GM19372 (cell line): ENCODE measurements around the gene NAP1L5.

Experiments
- ATAC-seq: cut with Tn5 transposase; IDR thresholded peaks from one replicate; pipeline ENCODE4 v1.9.1; 2021; ENCODE audit warnings: mild to moderate bottlenecking, low read depth, moderate library complexity; ENCODE audit not compliant: unreplicated experiment

NAP1L5 gene

GRCh38 chr4:88673886-88674285 lies 23.7 kb downstream of the NAP1L5 start:
- no peak for ATAC-seq

GRCh38 chr4:88672987-88673386 lies 24.6 kb downstream of the NAP1L5 start:
- no peak for ATAC-seq

GRCh38 chr4:88661739-88662138 lies 35.9 kb downstream of the NAP1L5 start:
- ATAC-seq: no peak

GRCh38 chr4:88660446-88661294 lies 37.0 kb downstream of the NAP1L5 start:
- no peak for ATAC-seq

- no peak for ATAC-seq
Measured at GRCh38 chr4:88659890-88660208, 37.8 kb downstream of the NAP1L5 start.

- ATAC-seq: peak; percentile 83
Measured at GRCh38 chr4:88659055-88659889, 38.4 kb downstream of the NAP1L5 start.

GRCh38 chr4:88655226-88655625 lies 42.4 kb downstream of the NAP1L5 start:
- ATAC-seq: no peak

GRCh38 chr4:88653371-88653946 lies 44.2 kb downstream of the NAP1L5 start:
- ATAC-seq: no peak

GRCh38 chr4:88649716-88650115 lies 47.9 kb downstream of the NAP1L5 start:
- ATAC-seq: no peak

- no peak for ATAC-seq
Measured at GRCh38 chr4:88646528-88647280, 50.9 kb downstream of the NAP1L5 start.

- no peak for ATAC-seq
Measured at GRCh38 chr4:88645994-88646393, 51.6 kb downstream of the NAP1L5 start.
